Testis (tissue), 3 donors: ENCODE measurements around the gene NUDT3. TPM values are rescaled to one million over a fixed set of nuclear protein-coding genes. Genes with fewer than 3 reads are reported as not detected.

Experiments used
- DNase-seq: peaks from one replicate; pipeline ENCODE4 v3.0.0-alpha.2; 2019
- H3K27ac ChIP-seq, 2 donors: fragments of 200-600 bp; sonication (generic); one replicate each; pipeline ENCODE4 v1.5.1; 2019
- H3K27me3 ChIP-seq: fragments of 200-600 bp; sonication (generic); one replicate; pipeline ENCODE4 v1.5.1; 2019
- H3K36me3 ChIP-seq: fragments of 200-600 bp; sonication (generic); one replicate; pipeline ENCODE4 v1.5.1; 2017; ENCODE audit warnings: low read depth; ENCODE audit errors: missing control alignments
- H3K4me1 ChIP-seq: fragments of 200-600 bp; sonication (generic); one replicate; pipeline ENCODE4 v1.5.1; 2019
- H3K4me3 ChIP-seq, 2 donors: fragments of 200-600 bp; sonication (generic); one replicate each; pipeline ENCODE4 v1.5.1; 2017 to 2019
- H3K9me3 ChIP-seq: fragments of 200-600 bp; sonication (generic); one replicate; pipeline ENCODE4 v1.5.1; 2017
- POLR2A ChIP-seq: fragments of 450-650 bp; IDR thresholded peaks from one replicate; pipeline ENCODE4 v1.6.1; 2017; ENCODE audit warnings: antibody characterized with exemption, mild to moderate bottlenecking, moderate library complexity
- WGBS, 2 donors: methylation state at CpG; one replicate each; pipeline ENCODE4 v1.1.5; 2018; 5-methylcytosine and 5-hydroxymethylcytosine counted together
- intact Hi-C: fragments of 100-400 bp; cut with DNase I; formaldehyde crosslinking; loops from one replicate; pipeline ENCODE4 v1.15.1; 2023; ENCODE audit warnings: low total_unique reads
- polyA plus RNA-seq: library from polyadenylated mRNA; stranded (reverse); fragments of 350-450 nt; fragmentation: Illumina TruSeq; extraction: RNeasy Lipid Tissue Mini Kit (QIAGEN cat#74804); gene quantifications from one replicate; pipeline ENCODE4 v1.2.3, GENCODE V29; 2014; ENCODE audit warnings: low read depth, low replicate concordance; ENCODE audit not compliant: insufficient read depth
- total RNA-seq, 2 donors: library from RNA; depleted of rRNA; stranded (reverse); fragments of >200 nt; gene quantifications; one replicate each; pipeline ENCODE4 v1.2.3, GENCODE V29; 2016
- TF ChIP-seq, protein P1 (sequence below), 3 experiments: fragments of 450-650 bp in 2 of 3; fragments of 200-600 bp in 1 of 3; sonication (generic) in 1 of 3; IDR thresholded peaks; one replicate each; pipeline ENCODE4 v1.5.1; 2016 to 2019; ENCODE audit warnings: antibody characterized with exemption in 3 of 3, mild to moderate bottlenecking in 2 of 3, moderate library complexity in 1 of 3

NUDT3 gene
- total and polyA plus RNA-seq, 3 donors from 2014 or later, result 18.7 to 28.3 (median 24.0) TPM

DNA sequence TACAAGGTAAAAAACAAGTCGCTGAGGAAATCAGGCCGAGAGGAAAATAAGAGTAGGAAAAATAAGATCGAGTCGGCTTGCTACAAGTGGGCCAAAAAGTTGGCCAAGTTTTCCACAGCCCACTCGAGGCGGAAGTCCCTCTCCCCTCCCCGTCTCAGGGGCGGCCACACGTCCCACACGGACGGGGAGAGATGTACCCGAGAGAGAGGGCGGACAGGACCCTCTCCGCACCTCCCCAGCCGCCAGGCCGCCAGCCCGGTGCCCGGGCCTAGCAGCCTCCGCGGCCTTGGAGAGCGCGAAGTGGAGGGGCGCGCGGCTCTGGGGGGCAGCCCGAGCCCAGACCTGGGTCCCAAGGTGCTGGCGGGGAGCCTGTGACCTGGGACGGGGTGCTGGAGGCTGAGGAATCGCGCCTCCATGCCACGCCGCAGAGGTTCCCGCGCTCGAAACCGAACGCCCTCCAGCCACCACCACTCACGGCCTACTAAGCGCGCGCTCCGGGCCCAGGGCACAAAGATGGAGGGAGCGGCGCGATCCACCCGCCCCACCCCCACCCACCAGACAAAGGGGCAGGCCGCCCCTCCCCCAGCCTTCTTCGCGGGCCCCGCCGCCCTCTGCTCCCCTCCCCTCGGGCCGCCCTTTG lies 157.7 kb downstream of the NUDT3 start:
- intact Hi-C loops, result no loop called here

DNA sequence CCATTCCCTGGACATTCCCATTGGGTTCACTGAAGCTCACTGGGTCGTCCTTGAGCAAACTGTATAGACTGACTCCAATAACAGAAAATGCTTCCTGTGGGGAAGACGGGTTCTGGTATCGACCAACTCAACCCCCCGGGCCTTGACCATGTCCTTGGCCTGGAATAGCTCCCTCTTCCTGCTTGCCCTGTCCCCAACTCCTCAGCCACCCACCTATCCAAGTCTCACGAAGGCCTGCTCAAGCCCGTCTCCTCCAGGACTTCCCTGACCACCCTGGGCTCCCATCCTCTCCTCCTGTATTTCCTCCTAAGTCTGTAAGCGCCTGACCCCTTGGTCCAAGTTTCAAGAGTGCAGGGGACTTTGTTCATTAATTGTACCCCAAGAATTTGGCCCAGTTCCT lies 158.6 kb downstream of the NUDT3 start:
- WGBS, 2 donors, result 68 to 81% methylated on average over 7 of the region's 7 CpGs
- no peak for DNase-seq

More for the DNA sequence above, 157.7 kb downstream of the NUDT3 start:
- no peaks in the 10 kb centered on the region for H3K36me3 ChIP-seq
- H3K4me1 ChIP-seq, result no peaks in the 10 kb centered on the region
- TF ChIP-seq, protein P1, sequence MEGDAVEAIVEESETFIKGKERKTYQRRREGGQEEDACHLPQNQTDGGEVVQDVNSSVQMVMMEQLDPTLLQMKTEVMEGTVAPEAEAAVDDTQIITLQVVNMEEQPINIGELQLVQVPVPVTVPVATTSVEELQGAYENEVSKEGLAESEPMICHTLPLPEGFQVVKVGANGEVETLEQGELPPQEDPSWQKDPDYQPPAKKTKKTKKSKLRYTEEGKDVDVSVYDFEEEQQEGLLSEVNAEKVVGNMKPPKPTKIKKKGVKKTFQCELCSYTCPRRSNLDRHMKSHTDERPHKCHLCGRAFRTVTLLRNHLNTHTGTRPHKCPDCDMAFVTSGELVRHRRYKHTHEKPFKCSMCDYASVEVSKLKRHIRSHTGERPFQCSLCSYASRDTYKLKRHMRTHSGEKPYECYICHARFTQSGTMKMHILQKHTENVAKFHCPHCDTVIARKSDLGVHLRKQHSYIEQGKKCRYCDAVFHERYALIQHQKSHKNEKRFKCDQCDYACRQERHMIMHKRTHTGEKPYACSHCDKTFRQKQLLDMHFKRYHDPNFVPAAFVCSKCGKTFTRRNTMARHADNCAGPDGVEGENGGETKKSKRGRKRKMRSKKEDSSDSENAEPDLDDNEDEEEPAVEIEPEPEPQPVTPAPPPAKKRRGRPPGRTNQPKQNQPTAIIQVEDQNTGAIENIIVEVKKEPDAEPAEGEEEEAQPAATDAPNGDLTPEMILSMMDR (IDR thresholded peaks at IDR 0.05), result no peak
- TF ChIP-seq POLR2A, result no peak
- H3K4me3 ChIP-seq, result peak overlapping the region; percentile 59 to 65
- H3K9me3 ChIP-seq, result no peaks in the 10 kb centered on the region
- WGBS, 2 donors, result 38 to 68% methylated on average over 25 to 49 of the region's 53 CpGs
- DNase-seq, result peak; percentile 57
- no peaks in the 10 kb centered on the region for H3K27me3 ChIP-seq
- peak overlapping the region; percentile 77 to 85 for H3K27ac ChIP-seq

DNA sequence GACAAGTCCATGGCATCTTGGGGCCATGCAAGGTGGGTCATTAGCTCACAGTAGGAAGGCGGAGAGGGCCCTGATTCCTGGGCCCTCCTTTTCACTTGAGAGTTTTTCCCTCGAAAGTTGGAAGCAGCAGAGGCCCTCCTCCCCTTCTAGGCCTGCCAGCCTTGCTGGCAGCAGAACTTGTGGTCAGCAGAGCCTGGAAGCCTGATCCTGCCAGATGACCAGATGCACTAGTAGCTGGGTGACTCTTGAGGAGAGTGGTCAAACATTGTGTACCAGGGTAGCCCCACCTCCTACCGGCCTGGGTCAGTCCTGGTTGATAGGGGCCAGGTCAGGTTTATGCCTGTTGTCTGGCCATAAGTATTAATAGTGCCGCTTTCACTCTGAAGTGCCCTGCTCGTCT lies 159.6 kb downstream of the NUDT3 start:
- 62 to 73% methylated on average over 5 of the region's 5 CpGs for WGBS, 2 donors
- no peaks in the 10 kb centered on the region for H3K4me1 ChIP-seq
- no peak overlapping the region for H3K27ac ChIP-seq
- TF ChIP-seq, protein P1 (IDR thresholded peaks at IDR 0.05), result no peak
- TF ChIP-seq POLR2A, result no peak
- DNase-seq, result no peak
- H3K9me3 ChIP-seq, result no peaks in the 10 kb centered on the region
- no peaks in the 10 kb centered on the region for H3K27me3 ChIP-seq
- H3K4me3 ChIP-seq, result no peak overlapping the region
- intact Hi-C loops, result no loop called here
- H3K36me3 ChIP-seq, result no peaks in the 10 kb centered on the region

More for the DNA sequence above, 158.6 kb downstream of the NUDT3 start:
- H3K27ac ChIP-seq, result peak overlapping the region in 1 of 2 donors; percentile 85
- no peaks in the 10 kb centered on the region for H3K9me3 ChIP-seq
- H3K27me3 ChIP-seq, result no peaks in the 10 kb centered on the region
- no peaks in the 10 kb centered on the region for H3K36me3 ChIP-seq
- no peak overlapping the region for H3K4me3 ChIP-seq
- TF ChIP-seq, protein P1 (IDR thresholded peaks at IDR 0.05), result no peak
- no peak for TF ChIP-seq POLR2A
- H3K4me1 ChIP-seq, result no peaks in the 10 kb centered on the region
- intact Hi-C loops, result no loop called here

DNA sequence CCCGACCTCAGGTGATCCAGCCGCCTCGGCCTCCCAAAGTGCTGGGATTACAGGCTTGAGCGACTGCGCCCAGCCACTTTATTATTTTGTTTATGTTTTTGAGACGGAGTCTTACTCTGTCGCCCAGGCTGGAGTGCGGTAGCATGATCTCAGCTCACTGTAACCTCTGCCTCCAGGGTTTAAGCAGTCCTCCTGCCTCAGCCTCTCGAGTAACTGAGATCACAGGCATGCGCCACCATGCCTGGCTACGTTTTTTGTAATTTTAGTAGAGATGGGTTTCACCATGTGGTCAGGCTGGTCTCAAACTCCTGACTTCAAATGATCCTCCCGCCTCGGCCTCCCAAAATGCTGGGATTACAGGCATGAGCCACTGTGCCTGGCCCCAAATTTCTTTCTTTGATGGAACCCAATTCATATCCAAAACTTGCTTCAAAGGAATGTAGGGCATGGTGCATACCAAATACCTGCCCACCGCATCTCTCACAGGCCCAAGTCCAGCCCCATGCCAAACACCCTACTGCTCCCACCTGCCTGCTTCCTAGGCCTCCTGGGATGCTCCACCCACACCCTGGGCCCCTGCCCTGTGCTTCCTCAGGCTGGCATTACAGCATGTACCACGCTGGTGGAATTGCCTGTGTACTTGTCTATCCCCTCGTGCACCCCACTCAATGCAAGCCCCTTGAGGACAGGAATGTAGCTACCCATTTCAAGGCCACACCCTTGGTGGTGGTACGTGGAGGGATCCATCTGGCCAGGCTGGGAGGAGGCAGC lies 160.7 kb downstream of the NUDT3 start:
- H3K27me3 ChIP-seq, result no peaks in the 10 kb centered on the region
- no peaks in the 10 kb centered on the region for H3K9me3 ChIP-seq
- DNase-seq, result no peak
- no peak overlapping the region for H3K27ac ChIP-seq
- intact Hi-C loops, result no loop called here
- TF ChIP-seq, protein P1 (IDR thresholded peaks at IDR 0.05), result no peak
- no peak for TF ChIP-seq POLR2A
- no peaks in the 10 kb centered on the region for H3K4me1 ChIP-seq
- 94 to 96% methylated on average over 17 of the region's 17 CpGs for WGBS, 2 donors
- no peak overlapping the region for H3K4me3 ChIP-seq
- no peaks in the 10 kb centered on the region for H3K36me3 ChIP-seq
